ENCODE measurements around the gene PCSK6. TPM values are rescaled to one million over a fixed set of nuclear protein-coding genes. Genes with fewer than 3 reads are reported as not detected.
"Not testable (repeated sequence)": the region's sequence is repeated elsewhere in the genome, so short reads cannot be mapped to it uniquely, and the experiment has no call there.

Gene PCSK6
- polyA plus RNA-seq, 1 experiment: 0.29 TPM

- TF ChIP-seq, protein P1, sequence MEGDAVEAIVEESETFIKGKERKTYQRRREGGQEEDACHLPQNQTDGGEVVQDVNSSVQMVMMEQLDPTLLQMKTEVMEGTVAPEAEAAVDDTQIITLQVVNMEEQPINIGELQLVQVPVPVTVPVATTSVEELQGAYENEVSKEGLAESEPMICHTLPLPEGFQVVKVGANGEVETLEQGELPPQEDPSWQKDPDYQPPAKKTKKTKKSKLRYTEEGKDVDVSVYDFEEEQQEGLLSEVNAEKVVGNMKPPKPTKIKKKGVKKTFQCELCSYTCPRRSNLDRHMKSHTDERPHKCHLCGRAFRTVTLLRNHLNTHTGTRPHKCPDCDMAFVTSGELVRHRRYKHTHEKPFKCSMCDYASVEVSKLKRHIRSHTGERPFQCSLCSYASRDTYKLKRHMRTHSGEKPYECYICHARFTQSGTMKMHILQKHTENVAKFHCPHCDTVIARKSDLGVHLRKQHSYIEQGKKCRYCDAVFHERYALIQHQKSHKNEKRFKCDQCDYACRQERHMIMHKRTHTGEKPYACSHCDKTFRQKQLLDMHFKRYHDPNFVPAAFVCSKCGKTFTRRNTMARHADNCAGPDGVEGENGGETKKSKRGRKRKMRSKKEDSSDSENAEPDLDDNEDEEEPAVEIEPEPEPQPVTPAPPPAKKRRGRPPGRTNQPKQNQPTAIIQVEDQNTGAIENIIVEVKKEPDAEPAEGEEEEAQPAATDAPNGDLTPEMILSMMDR (IDR thresholded peaks at IDR 0.05; ENCODE audit: insufficient read depth, low read depth, low read length): no peak
- CTCF ChIA-PET: no interaction called here
- Histone ChIP-seq H3K27me3 (ENCODE audit: control insufficient read depth, insufficient read depth, low read length) (no peaks in the 10 kb centered on the region), H3K36me3 (ENCODE audit: control insufficient read depth, insufficient read depth, low read length) (no peaks in the 10 kb centered on the region), H3K4me3 (ENCODE audit: low read depth, low read length) (no peak overlapping the region)
- POLR2A ChIA-PET: no interaction called here
- DNase-seq (ENCODE audit: low read depth): no peak
Measured at GRCh38 chr15:101337976-101338375, 151.5 kb downstream of the PCSK6 start.

DNA sequence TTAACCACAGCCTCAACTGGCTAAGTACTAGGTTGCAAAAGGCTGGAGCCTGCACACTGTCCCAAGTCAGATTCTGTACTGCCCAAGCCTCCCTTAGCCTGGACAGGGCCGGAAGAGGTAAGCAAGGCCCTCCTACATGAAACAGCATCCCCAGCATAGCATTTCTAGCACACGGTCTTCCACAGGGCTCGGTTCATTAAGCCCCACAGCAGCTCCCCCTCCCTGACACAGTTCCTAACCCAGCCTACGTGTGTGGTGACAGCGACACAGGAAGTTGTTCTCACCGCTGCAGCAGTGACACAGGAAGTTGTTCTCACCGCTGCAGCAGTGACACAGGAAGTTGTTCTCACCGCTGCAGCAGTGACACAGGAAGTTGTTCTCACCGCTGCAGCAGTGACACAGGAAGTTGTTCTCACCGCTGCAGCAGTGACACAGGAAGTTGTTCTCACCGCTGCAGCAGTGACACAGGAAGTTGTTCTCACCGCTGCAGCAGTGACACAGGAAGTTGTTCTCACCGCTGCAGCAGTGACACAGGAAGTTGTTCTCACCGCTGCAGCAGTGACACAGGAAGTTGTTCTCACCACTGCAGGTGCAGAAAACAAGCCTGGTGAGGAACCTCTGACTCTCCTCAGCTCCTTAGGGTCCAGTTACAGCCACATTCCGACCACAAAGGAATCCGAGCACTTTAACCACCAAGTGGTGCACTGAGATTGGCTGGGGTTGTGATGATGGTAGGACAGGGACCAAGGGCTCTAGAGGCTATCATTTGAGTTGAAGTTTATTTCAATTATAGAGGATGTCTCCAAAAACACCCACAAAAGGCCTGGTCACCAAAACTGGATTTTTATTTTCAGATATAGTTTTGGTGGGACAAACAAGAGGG lies 155.4 kb downstream of the PCSK6 start:
- DNase-seq (ENCODE audit: low read depth); H3K27me3 ChIP-seq (ENCODE audit: control insufficient read depth, insufficient read depth, low read length); H3K4me3 ChIP-seq (ENCODE audit: low read depth, low read length); POLR2A ChIA-PET; H3K36me3 ChIP-seq (ENCODE audit: control insufficient read depth, insufficient read depth, low read length); CTCF ChIA-PET: not testable (repeated sequence)

- Histone ChIP-seq H3K36me3 (ENCODE audit: control insufficient read depth, insufficient read depth, low read length) (no peaks in the 10 kb centered on the region), H3K27me3 (ENCODE audit: control insufficient read depth, insufficient read depth, low read length) (peaks cover 4% of the 10 kb centered on the region), H3K4me3 (ENCODE audit: low read depth, low read length) (no peak overlapping the region)
- no peak for DNase-seq (ENCODE audit: low read depth)
- CTCF ChIA-PET: no interaction called here
- TF ChIP-seq, protein P1 (IDR thresholded peaks at IDR 0.05; ENCODE audit: insufficient read depth, low read depth, low read length): no peak
- POLR2A ChIA-PET: no interaction called here
Measured at GRCh38 chr15:101332061-101332467, 157.4 kb downstream of the PCSK6 start.

GRCh38 chr15:101329867-101330380 lies 159.6 kb downstream of the PCSK6 start:
- no peaks in the 10 kb centered on the region for H3K36me3 ChIP-seq (ENCODE audit: control insufficient read depth, insufficient read depth, low read length)
- ChIA-PET POLR2A (no interaction called here), CTCF (no interaction called here)
- peaks cover 4% of the 10 kb centered on the region for H3K27me3 ChIP-seq (ENCODE audit: control insufficient read depth, insufficient read depth, low read length)
- H3K4me3 ChIP-seq (ENCODE audit: low read depth, low read length): no peak overlapping the region
- no peak for DNase-seq (ENCODE audit: low read depth)
- TF ChIP-seq, protein P1 (IDR thresholded peaks at IDR 0.05; ENCODE audit: insufficient read depth, low read depth, low read length): no peak

DNA sequence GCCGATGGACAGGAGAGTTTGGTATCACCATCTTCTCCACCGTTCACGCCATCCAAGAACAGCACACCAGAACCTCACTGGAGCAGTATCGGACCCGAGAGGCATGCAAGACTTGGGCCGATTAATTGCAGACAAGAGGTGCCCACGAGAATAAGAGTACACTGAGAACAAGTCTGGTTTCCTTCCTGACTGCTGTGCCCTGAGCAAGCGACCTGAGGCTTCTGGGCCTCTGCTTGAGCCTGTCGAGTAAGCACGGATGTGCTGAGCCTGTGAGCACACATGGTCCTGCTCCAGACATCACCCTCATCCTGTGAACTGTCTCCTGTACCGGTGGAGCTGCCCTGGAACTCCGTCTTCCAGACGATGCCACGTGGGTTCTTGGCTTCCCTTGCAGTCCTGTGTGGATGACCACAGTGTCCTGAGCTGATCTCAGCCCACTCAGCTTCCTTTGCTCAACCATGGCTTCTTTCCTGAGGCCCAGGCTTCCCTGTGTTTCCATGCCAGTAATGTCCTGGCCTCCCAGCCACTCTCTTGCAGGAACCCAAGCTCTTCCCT lies 160.1 kb downstream of the PCSK6 start:
- no peaks in the 10 kb centered on the region for H3K36me3 ChIP-seq (ENCODE audit: control insufficient read depth, insufficient read depth, low read length)
- TF ChIP-seq, protein P1 (IDR thresholded peaks at IDR 0.05; ENCODE audit: insufficient read depth, low read depth, low read length): no peak
- H3K4me3 ChIP-seq (ENCODE audit: low read depth, low read length): no peak overlapping the region
- H3K27me3 ChIP-seq (ENCODE audit: control insufficient read depth, insufficient read depth, low read length): peaks cover 4% of the 10 kb centered on the region
- ChIA-PET POLR2A (no interaction called here), CTCF (no interaction called here)
- no peak for DNase-seq (ENCODE audit: low read depth)

Data from BJ (cell line).